ENCODE data around the gene NUDC.

DNA sequence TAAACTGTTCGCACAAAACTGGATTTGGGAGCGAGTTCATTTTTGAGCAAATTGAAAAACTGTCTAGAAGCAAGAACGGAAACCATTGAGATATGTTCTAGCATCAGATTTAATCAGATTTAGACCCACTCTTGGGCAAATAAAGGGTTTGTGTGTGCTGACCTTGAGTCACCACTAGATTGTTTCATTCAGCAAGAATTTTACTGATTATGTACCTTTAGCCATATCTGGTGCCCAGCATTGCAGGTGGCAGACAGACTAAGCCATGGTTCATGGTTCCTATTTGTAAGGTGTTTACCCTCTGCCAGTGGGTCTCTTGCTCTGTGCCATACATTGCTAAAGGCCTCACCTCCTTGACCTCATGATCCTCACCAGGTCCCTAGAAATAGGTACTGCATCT, 1.4 kb downstream of the NUDC start:
- TF ChIP-seq KDM1A (IDR thresholded peaks at IDR 0.05; ENCODE audit: borderline replicate concordance) (no peak), CREB1 (IDR thresholded peaks at IDR 0.05; ENCODE audit: low read depth) (no peak), MYC (IDR thresholded peaks at IDR 0.05; ENCODE audit: insufficient read depth, insufficient read length, insufficient replicate concordance, low read length, severe bottlenecking) (no peak), WRNIP1 (IDR thresholded peaks at IDR 0.05; ENCODE audit: borderline replicate concordance, low read depth, low read length) (no peak), TAF1 (IDR thresholded peaks at IDR 0.05; ENCODE audit: borderline replicate concordance, low read depth, low read length) (no peak), RCOR1 (conservative IDR thresholded peaks at IDR 0.05; ENCODE audit: low read depth, low read length) (no peak)
- TF ChIP-seq, protein P1, sequence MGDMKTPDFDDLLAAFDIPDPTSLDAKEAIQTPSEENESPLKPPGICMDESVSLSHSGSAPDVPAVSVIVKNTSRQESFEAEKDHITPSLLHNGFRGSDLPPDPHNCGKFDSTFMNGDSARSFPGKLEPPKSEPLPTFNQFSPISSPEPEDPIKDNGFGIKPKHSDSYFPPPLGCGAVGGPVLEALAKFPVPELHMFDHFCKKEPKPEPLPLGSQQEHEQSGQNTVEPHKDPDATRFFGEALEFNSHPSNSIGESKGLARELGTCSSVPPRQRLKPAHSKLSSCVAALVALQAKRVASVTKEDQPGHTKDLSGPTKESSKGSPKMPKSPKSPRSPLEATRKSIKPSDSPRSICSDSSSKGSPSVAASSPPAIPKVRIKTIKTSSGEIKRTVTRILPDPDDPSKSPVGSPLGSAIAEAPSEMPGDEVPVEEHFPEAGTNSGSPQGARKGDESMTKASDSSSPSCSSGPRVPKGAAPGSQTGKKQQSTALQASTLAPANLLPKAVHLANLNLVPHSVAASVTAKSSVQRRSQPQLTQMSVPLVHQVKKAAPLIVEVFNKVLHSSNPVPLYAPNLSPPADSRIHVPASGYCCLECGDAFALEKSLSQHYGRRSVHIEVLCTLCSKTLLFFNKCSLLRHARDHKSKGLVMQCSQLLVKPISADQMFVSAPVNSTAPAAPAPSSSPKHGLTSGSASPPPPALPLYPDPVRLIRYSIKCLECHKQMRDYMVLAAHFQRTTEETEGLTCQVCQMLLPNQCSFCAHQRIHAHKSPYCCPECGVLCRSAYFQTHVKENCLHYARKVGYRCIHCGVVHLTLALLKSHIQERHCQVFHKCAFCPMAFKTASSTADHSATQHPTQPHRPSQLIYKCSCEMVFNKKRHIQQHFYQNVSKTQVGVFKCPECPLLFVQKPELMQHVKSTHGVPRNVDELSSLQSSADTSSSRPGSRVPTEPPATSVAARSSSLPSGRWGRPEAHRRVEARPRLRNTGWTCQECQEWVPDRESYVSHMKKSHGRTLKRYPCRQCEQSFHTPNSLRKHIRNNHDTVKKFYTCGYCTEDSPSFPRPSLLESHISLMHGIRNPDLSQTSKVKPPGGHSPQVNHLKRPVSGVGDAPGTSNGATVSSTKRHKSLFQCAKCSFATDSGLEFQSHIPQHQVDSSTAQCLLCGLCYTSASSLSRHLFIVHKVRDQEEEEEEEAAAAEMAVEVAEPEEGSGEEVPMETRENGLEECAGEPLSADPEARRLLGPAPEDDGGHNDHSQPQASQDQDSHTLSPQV (IDR thresholded peaks at IDR 0.05) = no peak
- TF ChIP-seq, protein P2, sequence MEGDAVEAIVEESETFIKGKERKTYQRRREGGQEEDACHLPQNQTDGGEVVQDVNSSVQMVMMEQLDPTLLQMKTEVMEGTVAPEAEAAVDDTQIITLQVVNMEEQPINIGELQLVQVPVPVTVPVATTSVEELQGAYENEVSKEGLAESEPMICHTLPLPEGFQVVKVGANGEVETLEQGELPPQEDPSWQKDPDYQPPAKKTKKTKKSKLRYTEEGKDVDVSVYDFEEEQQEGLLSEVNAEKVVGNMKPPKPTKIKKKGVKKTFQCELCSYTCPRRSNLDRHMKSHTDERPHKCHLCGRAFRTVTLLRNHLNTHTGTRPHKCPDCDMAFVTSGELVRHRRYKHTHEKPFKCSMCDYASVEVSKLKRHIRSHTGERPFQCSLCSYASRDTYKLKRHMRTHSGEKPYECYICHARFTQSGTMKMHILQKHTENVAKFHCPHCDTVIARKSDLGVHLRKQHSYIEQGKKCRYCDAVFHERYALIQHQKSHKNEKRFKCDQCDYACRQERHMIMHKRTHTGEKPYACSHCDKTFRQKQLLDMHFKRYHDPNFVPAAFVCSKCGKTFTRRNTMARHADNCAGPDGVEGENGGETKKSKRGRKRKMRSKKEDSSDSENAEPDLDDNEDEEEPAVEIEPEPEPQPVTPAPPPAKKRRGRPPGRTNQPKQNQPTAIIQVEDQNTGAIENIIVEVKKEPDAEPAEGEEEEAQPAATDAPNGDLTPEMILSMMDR (IDR thresholded peaks at IDR 0.05 in 2 of 3, conservative IDR thresholded peaks at IDR 0.05 in 1 of 3; ENCODE audit: control insufficient read depth in 2 of 3, extremely low read depth in 1 of 3, insufficient read depth in 1 of 3, low read depth in 3 of 3, low read length in 3 of 3) = no peak
- TF ChIP-seq, protein P3, sequence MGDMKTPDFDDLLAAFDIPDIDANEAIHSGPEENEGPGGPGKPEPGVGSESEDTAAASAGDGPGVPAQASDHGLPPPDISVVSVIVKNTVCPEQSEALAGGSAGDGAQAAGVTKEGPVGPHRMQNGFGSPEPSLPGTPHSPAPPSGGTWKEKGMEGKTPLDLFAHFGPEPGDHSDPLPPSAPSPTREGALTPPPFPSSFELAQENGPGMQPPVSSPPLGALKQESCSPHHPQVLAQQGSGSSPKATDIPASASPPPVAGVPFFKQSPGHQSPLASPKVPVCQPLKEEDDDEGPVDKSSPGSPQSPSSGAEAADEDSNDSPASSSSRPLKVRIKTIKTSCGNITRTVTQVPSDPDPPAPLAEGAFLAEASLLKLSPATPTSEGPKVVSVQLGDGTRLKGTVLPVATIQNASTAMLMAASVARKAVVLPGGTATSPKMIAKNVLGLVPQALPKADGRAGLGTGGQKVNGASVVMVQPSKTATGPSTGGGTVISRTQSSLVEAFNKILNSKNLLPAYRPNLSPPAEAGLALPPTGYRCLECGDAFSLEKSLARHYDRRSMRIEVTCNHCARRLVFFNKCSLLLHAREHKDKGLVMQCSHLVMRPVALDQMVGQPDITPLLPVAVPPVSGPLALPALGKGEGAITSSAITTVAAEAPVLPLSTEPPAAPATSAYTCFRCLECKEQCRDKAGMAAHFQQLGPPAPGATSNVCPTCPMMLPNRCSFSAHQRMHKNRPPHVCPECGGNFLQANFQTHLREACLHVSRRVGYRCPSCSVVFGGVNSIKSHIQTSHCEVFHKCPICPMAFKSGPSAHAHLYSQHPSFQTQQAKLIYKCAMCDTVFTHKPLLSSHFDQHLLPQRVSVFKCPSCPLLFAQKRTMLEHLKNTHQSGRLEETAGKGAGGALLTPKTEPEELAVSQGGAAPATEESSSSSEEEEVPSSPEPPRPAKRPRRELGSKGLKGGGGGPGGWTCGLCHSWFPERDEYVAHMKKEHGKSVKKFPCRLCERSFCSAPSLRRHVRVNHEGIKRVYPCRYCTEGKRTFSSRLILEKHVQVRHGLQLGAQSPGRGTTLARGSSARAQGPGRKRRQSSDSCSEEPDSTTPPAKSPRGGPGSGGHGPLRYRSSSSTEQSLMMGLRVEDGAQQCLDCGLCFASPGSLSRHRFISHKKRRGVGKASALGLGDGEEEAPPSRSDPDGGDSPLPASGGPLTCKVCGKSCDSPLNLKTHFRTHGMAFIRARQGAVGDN (IDR thresholded peaks at IDR 0.05) = no peak

All from GM12878 (cell line).